ENCODE data around the gene RUNX3. TPM values are rescaled to one million over a fixed set of nuclear protein-coding genes. Genes with fewer than 3 reads are reported as not detected.

The RUNX3 gene
- polyA plus RNA-seq, 1 of the 3 experiments (the other 2 are of a cell fraction) = not detected

- H2AFZ ChIP-seq (ENCODE audit: low read depth) = no peak overlapping the region
- H3K9me3 ChIP-seq = no peaks in the 10 kb centered on the region
- H3K27ac ChIP-seq (ENCODE audit: low read depth in 2 of 2, low read length in 1 of 2) = no peak overlapping the region
- no peak for DNase-seq
- peaks cover 0 to 8% of the 10 kb centered on the region in 2 experiments; a peak in 1 of 4 replicates for H3K4me1 ChIP-seq (ENCODE audit: control insufficient read depth in 1 of 2, insufficient read depth in 2 of 2, low read depth in 1 of 2, low read length in 1 of 2)
- H3K9ac ChIP-seq = no peak overlapping the region
- WGBS (ENCODE audit: low lambda C conversion rate) = 78% methylated on average over 13 of the region's 13 CpGs
- no peaks in the 10 kb centered on the region for H3F3A ChIP-seq (replicated peaks; ENCODE audit: insufficient read depth)
- no peaks in the 10 kb centered on the region for H4K20me1 ChIP-seq (ENCODE audit: insufficient read depth)
- no peaks in the 10 kb centered on the region for H3K36me3 ChIP-seq (replicated peaks in 1 of 2; ENCODE audit: control insufficient read depth in 1 of 2, insufficient read depth in 2 of 2, low read length in 1 of 2)
- H3K9me2 ChIP-seq = no peaks in the 10 kb centered on the region
- no peak overlapping the region for H3K4me3 ChIP-seq (ENCODE audit: low read depth in 2 of 2, low read length in 1 of 2)
- CTCF ChIA-PET = interaction anchor here (1.0 to 8.2 kb wide), 7 partner anchors 8 to 269 kb away, joined by 3 to 85 read pairs (median 5); no protein-coding TSS in a partner anchor
- peaks cover 38% of the 10 kb centered on the region for H3K27me3 ChIP-seq (ENCODE audit: insufficient read depth)
- POLR2A ChIA-PET = no interaction called here
- H3K4me2 ChIP-seq = no peak overlapping the region
- TF ChIP-seq EP300 (IDR thresholded peaks at IDR 0.05; ENCODE audit: borderline replicate concordance in 1 of 2, low read depth in 1 of 2, low read length in 1 of 2) (no peak), YY1 (IDR thresholded peaks at IDR 0.05; ENCODE audit: low read depth) (no peak), REST (IDR thresholded peaks at IDR 0.05; ENCODE audit: low read depth, low read length) (no peak)
- TF ChIP-seq, protein P1, sequence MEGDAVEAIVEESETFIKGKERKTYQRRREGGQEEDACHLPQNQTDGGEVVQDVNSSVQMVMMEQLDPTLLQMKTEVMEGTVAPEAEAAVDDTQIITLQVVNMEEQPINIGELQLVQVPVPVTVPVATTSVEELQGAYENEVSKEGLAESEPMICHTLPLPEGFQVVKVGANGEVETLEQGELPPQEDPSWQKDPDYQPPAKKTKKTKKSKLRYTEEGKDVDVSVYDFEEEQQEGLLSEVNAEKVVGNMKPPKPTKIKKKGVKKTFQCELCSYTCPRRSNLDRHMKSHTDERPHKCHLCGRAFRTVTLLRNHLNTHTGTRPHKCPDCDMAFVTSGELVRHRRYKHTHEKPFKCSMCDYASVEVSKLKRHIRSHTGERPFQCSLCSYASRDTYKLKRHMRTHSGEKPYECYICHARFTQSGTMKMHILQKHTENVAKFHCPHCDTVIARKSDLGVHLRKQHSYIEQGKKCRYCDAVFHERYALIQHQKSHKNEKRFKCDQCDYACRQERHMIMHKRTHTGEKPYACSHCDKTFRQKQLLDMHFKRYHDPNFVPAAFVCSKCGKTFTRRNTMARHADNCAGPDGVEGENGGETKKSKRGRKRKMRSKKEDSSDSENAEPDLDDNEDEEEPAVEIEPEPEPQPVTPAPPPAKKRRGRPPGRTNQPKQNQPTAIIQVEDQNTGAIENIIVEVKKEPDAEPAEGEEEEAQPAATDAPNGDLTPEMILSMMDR (IDR thresholded peaks at IDR 0.05) = no peak
- H3K79me2 ChIP-seq (ENCODE audit: insufficient read depth) = no peaks in the 10 kb centered on the region
Observed at GRCh38 chr1:24935615-24936484, 5.8 kb upstream of the RUNX3 start.

- Histone ChIP-seq H3K4me2 (no peak overlapping the region), H3F3A (replicated peaks; ENCODE audit: insufficient read depth) (no peaks in the 10 kb centered on the region), H3K9me3 (no peaks in the 10 kb centered on the region), H3K27me3 (ENCODE audit: insufficient read depth) (peaks cover 45% of the 10 kb centered on the region), H3K9ac (no peak overlapping the region), H3K4me3 (ENCODE audit: low read depth in 2 of 2, low read length in 1 of 2) (no peak overlapping the region), H3K4me1 (ENCODE audit: control insufficient read depth in 1 of 2, insufficient read depth in 2 of 2, low read depth in 1 of 2, low read length in 1 of 2) (peaks cover 0 to 8% of the 10 kb centered on the region in 2 experiments; a peak in 1 of 4 replicates), H4K20me1 (ENCODE audit: insufficient read depth) (no peaks in the 10 kb centered on the region), H3K36me3 (replicated peaks in 1 of 2; ENCODE audit: control insufficient read depth in 1 of 2, insufficient read depth in 2 of 2, low read length in 1 of 2) (no peaks in the 10 kb centered on the region), H2AFZ (ENCODE audit: low read depth) (no peak overlapping the region), H3K9me2 (no peaks in the 10 kb centered on the region), H3K27ac (ENCODE audit: low read depth in 2 of 2, low read length in 1 of 2) (no peak overlapping the region), H3K79me2 (ENCODE audit: insufficient read depth) (no peaks in the 10 kb centered on the region)
- ChIA-PET POLR2A (no interaction called here), CTCF (interaction anchor here (1.0 to 8.2 kb wide), 6 partner anchors 87 to 270 kb away, joined by 3 to 85 read pairs (median 4); no protein-coding TSS in a partner anchor)
- 79% methylated on average over 10 of the region's 11 CpGs for WGBS (ENCODE audit: low lambda C conversion rate)
- no peak for DNase-seq
- TF ChIP-seq RXRA (IDR thresholded peaks at IDR 0.05; ENCODE audit: borderline replicate concordance, low read depth) (no peak), EZH2phosphoT487 (IDR thresholded peaks at IDR 0.05; ENCODE audit: borderline replicate concordance, low read depth) (no peak), USF2 (IDR thresholded peaks at IDR 0.05; ENCODE audit: borderline replicate concordance, low read depth, low read length) (no peak), EP300 (IDR thresholded peaks at IDR 0.05; ENCODE audit: borderline replicate concordance in 1 of 2, low read depth in 1 of 2, low read length in 1 of 2) (no peak), MAX (IDR thresholded peaks at IDR 0.05; ENCODE audit: low read depth) (no peak), FOSL2 (IDR thresholded peaks at IDR 0.05; ENCODE audit: borderline replicate concordance, low read depth) (no peak), SMC3 (IDR thresholded peaks at IDR 0.05; ENCODE audit: low read depth, low read length) (no peak), GABPA (IDR thresholded peaks at IDR 0.05; ENCODE audit: low read depth) (no peak), NRF1 (IDR thresholded peaks at IDR 0.05; ENCODE audit: low read depth, low read length) (no peak), USF1 (IDR thresholded peaks at IDR 0.05; ENCODE audit: borderline replicate concordance, low read depth) (no peak), JUND (IDR thresholded peaks at IDR 0.05) (no peak)
- TF ChIP-seq, protein P1 (IDR thresholded peaks at IDR 0.05) = no peak
Observed at GRCh38 chr1:24935196-24935526, 5.1 kb upstream of the RUNX3 start.
